Stimulated activated CD4-positive, alpha-beta T cell treated with anti-CD3 and anti-CD28 coated beads, Interleukin-1b, Interleukin-23, amount 100 ng/mL, for 48 hours (primary cell): Measurements from ENCODE around the gene PTPRG.

Experiments used
- DNase-seq: peaks from one replicate; pipeline ENCODE4 v3.0.0-alpha.2; 2020

The PTPRG gene

GRCh38 chr3:61983479-61983878, 422.1 kb downstream of the PTPRG start:
- DNase-seq = no peak

GRCh38 chr3:61985020-61985419, 423.6 kb downstream of the PTPRG start:
- no peak for DNase-seq

GRCh38 chr3:61986473-61986872, 425.1 kb downstream of the PTPRG start:
- DNase-seq = no peak

- DNase-seq = no peak
Measured at GRCh38 chr3:61989681-61990080, 428.3 kb downstream of the PTPRG start.

GRCh38 chr3:61990327-61991027, 429.1 kb downstream of the PTPRG start:
- DNase-seq = no peak

- DNase-seq = no peak
Measured at GRCh38 chr3:61991706-61992105, 430.3 kb downstream of the PTPRG start.

GRCh38 chr3:61996366-61996765, 435.0 kb downstream of the PTPRG start:
- no peak for DNase-seq

- DNase-seq = no peak
Measured at GRCh38 chr3:61997101-61997500, 435.7 kb downstream of the PTPRG start.

- DNase-seq = no peak
Measured at GRCh38 chr3:62003835-62004234, 442.5 kb downstream of the PTPRG start.

GRCh38 chr3:62007036-62007435, 445.7 kb downstream of the PTPRG start:
- no peak for DNase-seq

GRCh38 chr3:62010989-62011388, 449.6 kb downstream of the PTPRG start:
- DNase-seq = no peak

- DNase-seq = no peak
Measured at GRCh38 chr3:62011666-62012065, 450.3 kb downstream of the PTPRG start.

GRCh38 chr3:62013951-62014350, 452.6 kb downstream of the PTPRG start:
- no peak for DNase-seq

- no peak for DNase-seq
Measured at GRCh38 chr3:62015111-62015510, 453.7 kb downstream of the PTPRG start.

GRCh38 chr3:62019906-62020305, 458.5 kb downstream of the PTPRG start:
- DNase-seq = no peak

- DNase-seq = no peak
Measured at GRCh38 chr3:62020706-62021105, 459.3 kb downstream of the PTPRG start.

- no peak for DNase-seq
Measured at GRCh38 chr3:62022312-62022711, 460.9 kb downstream of the PTPRG start.

GRCh38 chr3:62024882-62025281, 463.5 kb downstream of the PTPRG start:
- no peak for DNase-seq

- no peak for DNase-seq
Measured at GRCh38 chr3:62025913-62026312, 464.5 kb downstream of the PTPRG start.

GRCh38 chr3:62027241-62027640, 465.9 kb downstream of the PTPRG start:
- DNase-seq = no peak

GRCh38 chr3:62027796-62028195, 466.4 kb downstream of the PTPRG start:
- DNase-seq = no peak

GRCh38 chr3:62028236-62028635, 466.9 kb downstream of the PTPRG start:
- no peak for DNase-seq

GRCh38 chr3:62032738-62033137, 471.4 kb downstream of the PTPRG start:
- DNase-seq = no peak

GRCh38 chr3:62035402-62036057, 474.2 kb downstream of the PTPRG start:
- DNase-seq = no peak

- no peak for DNase-seq
Measured at GRCh38 chr3:62036726-62037125, 475.4 kb downstream of the PTPRG start.
